ENCODE measurements around the gene KCNMB3.
"Not testable (repeated sequence)": the region's sequence is repeated elsewhere in the genome, so short reads cannot be mapped to it uniquely, and the experiment has no call there.

KCNMB3 gene

GRCh38 chr3:179250803-179251476 is at the start of gene KCNMB3:
Gene KCNMB3, minus strand, starts transcription at chr3:179251114. Its CDS starts 124 bp downstream, at chr3:179250990.
- no peak for DNase-seq

GRCh38 chr3:179299999-179300613 is 49.2 kb upstream of the KCNMB3 start:
- no peak for DNase-seq

GRCh38 chr3:179299316-179299715 is 48.4 kb upstream of the KCNMB3 start:
- DNase-seq: no peak

GRCh38 chr3:179297971-179298725 is 47.2 kb upstream of the KCNMB3 start:
- DNase-seq: no peak

GRCh38 chr3:179292450-179292849 is 41.5 kb upstream of the KCNMB3 start:
- peak; percentile 3 for DNase-seq

- DNase-seq: no peak
Measured at GRCh38 chr3:179289295-179289694, 38.4 kb upstream of the KCNMB3 start.

GRCh38 chr3:179288845-179289244 is 37.9 kb upstream of the KCNMB3 start:
- no peak for DNase-seq

- DNase-seq: no peak
Measured at GRCh38 chr3:179286331-179286730, 35.4 kb upstream of the KCNMB3 start.

- no peak for DNase-seq
Measured at GRCh38 chr3:179281825-179282224, 30.9 kb upstream of the KCNMB3 start.

GRCh38 chr3:179279837-179280236 is 28.9 kb upstream of the KCNMB3 start:
- DNase-seq: no peak

GRCh38 chr3:179278932-179279693 is 28.2 kb upstream of the KCNMB3 start:
- peak; percentile 9 for DNase-seq

GRCh38 chr3:179278151-179278550 is 27.2 kb upstream of the KCNMB3 start:
- DNase-seq: no peak

GRCh38 chr3:179276743-179277142 is 25.8 kb upstream of the KCNMB3 start:
- DNase-seq: no peak

- no peak for DNase-seq
Measured at GRCh38 chr3:179276001-179276400, 25.1 kb upstream of the KCNMB3 start.

- not testable (repeated sequence) for DNase-seq
Measured at GRCh38 chr3:179274434-179274833, 23.5 kb upstream of the KCNMB3 start.

GRCh38 chr3:179272385-179272784 is 21.5 kb upstream of the KCNMB3 start:
- peak; percentile 16 for DNase-seq

GRCh38 chr3:179269152-179269707 is 18.3 kb upstream of the KCNMB3 start:
- DNase-seq: no peak

- no peak for DNase-seq
Measured at GRCh38 chr3:179268400-179269051, 17.6 kb upstream of the KCNMB3 start.

- no peak for DNase-seq
Measured at GRCh38 chr3:179266701-179267211, 15.8 kb upstream of the KCNMB3 start.

- no peak for DNase-seq
Measured at GRCh38 chr3:179265875-179266274, 15.0 kb upstream of the KCNMB3 start.

- no peak for DNase-seq
Measured at GRCh38 chr3:179265092-179265491, 14.2 kb upstream of the KCNMB3 start.

- no peak for DNase-seq
Measured at GRCh38 chr3:179264449-179264848, 13.5 kb upstream of the KCNMB3 start.

All from fibroblast of skin of right biceps (primary cell).